Right ventricle myocardium superior (tissue), 1 donor: ENCODE results near the gene MBD3. TPM values are rescaled to one million over a fixed set of nuclear protein-coding genes. Genes with fewer than 3 reads are reported as not detected.
A peak's percentile ranks its signal among the peaks of the same experiment; 100 is the strongest.

Experiments used
- ATAC-seq: fragments of 200-7000 bp; cut with Tn5 transposase; one replicate; pipeline ENCODE4 v1.9.1; 2020; ENCODE audit warnings: mild to moderate bottlenecking; ENCODE audit not compliant: poor library complexity
- DNase-seq: peaks from one replicate; pipeline ENCODE4 v3.0.0-alpha.2; 2020
- intact Hi-C: fragments of 100-400 bp; cut with DNase I; formaldehyde crosslinking; loops from one replicate; pipeline ENCODE4 v1.11.2; 2022
- total RNA-seq: library from RNA; stranded (reverse); fragmentation: NEBNext Ultra II Directional; extraction: Animal tissue kit (Norgen Biotek cat#: 25700); gene quantifications from one replicate; pipeline ENCODE4 v1.2.1, GENCODE V29; 2021
- donor health status: DM: no; HTN: yes; CAD: no; lungs with severe emphysema.

Gene MBD3
- total RNA-seq, 1 donor from 2014 or later, result 52.4 TPM

GRCh38 chr19:1605236-1606137, 12.8 kb upstream of the MBD3 start, which contains the start of gene UQCR11:
TSS of gene UQCR11 (minus strand) at chr19:1605462. CDS start at chr19:1605409, 53 bp downstream.
- intact Hi-C loops, result loop anchor here (2.0 kb wide), 1 partner anchor 47 kb away; the partner anchor contains the start of gene TCF3
- peak; percentile 97 for ATAC-seq
- peak; percentile 97 for DNase-seq

GRCh38 chr19:1602091-1602707, 9.5 kb upstream of the MBD3 start:
- DNase-seq (no peak), ATAC-seq (no peak)
- intact Hi-C loops, result no loop called here

GRCh38 chr19:1601613-1602064, 9.0 kb upstream of the MBD3 start:
- DNase-seq (no peak), ATAC-seq (no peak)
- intact Hi-C loops, result no loop called here

GRCh38 chr19:1599460-1599846, 6.8 kb upstream of the MBD3 start:
- no peak for ATAC-seq
- intact Hi-C loops, result no loop called here
- no peak for DNase-seq

- intact Hi-C loops, result no loop called here
- no peak for ATAC-seq
- DNase-seq, result no peak
Measured at GRCh38 chr19:1598777-1599459, 6.3 kb upstream of the MBD3 start.

GRCh38 chr19:1593501-1593772, 772 bp upstream of the MBD3 start:
- intact Hi-C loops, result no loop called here
- DNase-seq, result no peak
- ATAC-seq, result no peak

- ATAC-seq (peak; percentile 88), DNase-seq (peak; percentile 92)
- intact Hi-C loops, result no loop called here
Measured at GRCh38 chr19:1592024-1592754, 476 bp downstream of the MBD3 start.

- intact Hi-C loops, result no loop called here
- ATAC-seq (no peak), DNase-seq (no peak)
Measured at GRCh38 chr19:1591421-1592023, 1.1 kb downstream of the MBD3 start.

- DNase-seq (no peak), ATAC-seq (no peak)
- intact Hi-C loops, result no loop called here
Measured at GRCh38 chr19:1590641-1591397, 1.8 kb downstream of the MBD3 start.

GRCh38 chr19:1587872-1588271, 4.8 kb downstream of the MBD3 start:
- ATAC-seq (no peak), DNase-seq (no peak)
- intact Hi-C loops, result no loop called here

GRCh38 chr19:1585243-1585580, 7.5 kb downstream of the MBD3 start:
- intact Hi-C loops, result no loop called here
- no peak for ATAC-seq
- DNase-seq, result no peak

- peak; percentile 5 for ATAC-seq
Measured at GRCh38 chr19:1584500-1585242, 8.0 kb downstream of the MBD3 start.

GRCh38 chr19:1582201-1582600, 10.5 kb downstream of the MBD3 start:
- intact Hi-C loops, result no loop called here

More at GRCh38 chr19:1584500-1585242, 8.0 kb downstream of the MBD3 start:
- intact Hi-C loops, result no loop called here
- no peak for DNase-seq

GRCh38 chr19:1580957-1581356, 11.7 kb downstream of the MBD3 start:
- DNase-seq (no peak), ATAC-seq (no peak)
- intact Hi-C loops, result no loop called here

More at GRCh38 chr19:1582201-1582600, 10.5 kb downstream of the MBD3 start:
- DNase-seq, result no peak
- no peak for ATAC-seq

GRCh38 chr19:1580382-1580781, 12.3 kb downstream of the MBD3 start:
- intact Hi-C loops, result no loop called here
- DNase-seq, result no peak
- ATAC-seq, result no peak

- no peak for DNase-seq
- no peak for ATAC-seq
- intact Hi-C loops, result no loop called here
Measured at GRCh38 chr19:1579222-1579621, 13.4 kb downstream of the MBD3 start.

GRCh38 chr19:1577929-1578618, 14.6 kb downstream of the MBD3 start:
- intact Hi-C loops, result no loop called here
- peak; percentile 28 for ATAC-seq

More at GRCh38 chr19:1577929-1578618, 14.6 kb downstream of the MBD3 start:
- no peak for DNase-seq
